Naive B cell (primary cell): Measurements from ENCODE around the gene GARNL3. TPM values are rescaled to one million over a fixed set of nuclear protein-coding genes. Genes with fewer than 3 reads are reported as not detected.

Experiments used
- ATAC-seq, 2 donors: fragments of 150-1000 bp; cut with Tn5 transposase; 2 replicates each; pipeline ENCODE4 v1.10.0; 2021; ENCODE audit warnings: low read depth in 2 of 2, mild to moderate bottlenecking in 2 of 2, moderate library complexity in 2 of 2
- DNase-seq: peaks from one replicate; pipeline ENCODE4 v3.0.0; 2022
- H3K27ac Mint-ChIP-seq, 6 donors: one replicate each; pipeline ENCODE4 v1.8.0; 2020 to 2022; ENCODE audit warnings: mild to moderate bottlenecking in 6 of 6, mixed read lengths in 6 of 6, moderate library complexity in 5 of 6, inconsistent platforms in 2 of 6
- H3K27me3 Mint-ChIP-seq, 3 donors: one replicate each; pipeline ENCODE4 v1.8.0; 2021 to 2022; ENCODE audit warnings: mixed read lengths in 3 of 3, mild to moderate bottlenecking in 1 of 3
- H3K36me3 Mint-ChIP-seq, 2 donors: one replicate each; pipeline ENCODE4 v1.8.0; 2020 to 2022; ENCODE audit warnings: mixed read lengths in 2 of 2, inconsistent platforms in 1 of 2, mild to moderate bottlenecking in 1 of 2
- H3K4me1 Mint-ChIP-seq, 3 donors: one replicate each; pipeline ENCODE4 v1.8.0; 2020 to 2022; ENCODE audit warnings: mixed read lengths in 3 of 3, inconsistent platforms in 1 of 3, mild to moderate bottlenecking in 1 of 3, moderate library complexity in 1 of 3
- H3K4me3 Mint-ChIP-seq, 8 donors: one replicate each; pipeline ENCODE4 v1.8.0; 2020 to 2022; ENCODE audit warnings: mild to moderate bottlenecking in 8 of 8, mixed read lengths in 8 of 8, moderate library complexity in 8 of 8, inconsistent platforms in 2 of 8
- H3K9me3 Mint-ChIP-seq, 7 donors: one replicate each; pipeline ENCODE4 v1.8.0; 2020 to 2022; ENCODE audit warnings: mixed read lengths in 7 of 7, mild to moderate bottlenecking in 5 of 7, inconsistent platforms in 2 of 7, moderate library complexity in 1 of 7
- polyA plus RNA-seq, 6 donors: library from polyadenylated mRNA; unstranded; fragments of 300-500 nt; fragmentation: Illumina TruSeq; gene quantifications; one replicate each; pipeline ENCODE4 v1.2.3, GENCODE V29; 2021; ENCODE audit warnings: low read depth in 6 of 6

GARNL3 gene
- polyA plus RNA-seq, 6 donors from 2014 or later = 0.71 to 3.1 (median 1.1) TPM; not detected in 2

DNA sequence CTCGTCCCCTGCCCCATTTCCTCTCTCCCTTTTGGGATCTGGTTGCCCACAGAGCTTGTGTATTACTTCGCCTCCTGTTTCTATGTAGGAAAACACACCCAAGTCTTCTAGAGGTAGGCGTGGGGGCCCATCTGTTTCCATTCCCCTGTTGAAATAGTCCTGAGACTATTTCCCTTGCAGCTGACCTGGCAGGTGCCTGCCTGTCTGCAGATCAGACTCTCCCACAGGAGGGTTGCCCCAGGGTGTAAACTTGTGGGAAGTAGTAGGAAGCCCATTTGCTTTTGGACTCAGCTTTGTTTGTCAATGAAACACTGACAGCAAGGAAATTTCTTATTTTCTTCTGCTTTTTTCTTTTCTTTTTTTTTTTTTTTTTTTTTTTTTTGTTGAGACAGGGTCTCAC lies 16.3 kb upstream of the GARNL3 start:
- peaks cover 7 to 18% (median 14%) of the 10 kb centered on the region in 3 donors for H3K4me1 Mint-ChIP-seq
- peaks cover 0 to 4% of the 10 kb centered on the region in 2 donors for H3K36me3 Mint-ChIP-seq
- no peaks in the 10 kb centered on the region for H3K9me3 Mint-ChIP-seq
- no peak overlapping the region for H3K27ac Mint-ChIP-seq
- peaks cover 0 to 19% (median under 1%) of the 10 kb centered on the region in 3 donors for H3K27me3 Mint-ChIP-seq
- DNase-seq = no peak
- no peak for ATAC-seq
- no peak overlapping the region for H3K4me3 Mint-ChIP-seq

GRCh38 chr9:127249877-127250276 lies 14.7 kb upstream of the GARNL3 start:
- Mint-ChIP-seq H3K27ac (peak overlapping the region in 2 of 6 donors; percentile 65 to 78), H3K27me3 (peaks cover 0 to 30% (median 10%) of the 10 kb centered on the region in 3 donors), H3K4me3 (no peak overlapping the region), H3K36me3 (peaks cover 0 to 4% of the 10 kb centered on the region in 2 donors), H3K4me1 (peaks cover 4 to 14% (median 12%) of the 10 kb centered on the region in 3 donors), H3K9me3 (no peaks in the 10 kb centered on the region)
- ATAC-seq = no peak
- DNase-seq = no peak

GRCh38 chr9:127250896-127251391 lies 13.6 kb upstream of the GARNL3 start:
- no peak overlapping the region for H3K27ac Mint-ChIP-seq
- ATAC-seq (no peak), DNase-seq (no peak)
- H3K4me1 Mint-ChIP-seq = peaks cover 0 to 4% (median under 1%) of the 10 kb centered on the region in 3 donors
- H3K27me3 Mint-ChIP-seq = peaks cover 0 to 30% (median 10%) of the 10 kb centered on the region in 3 donors
- no peaks in the 10 kb centered on the region for H3K9me3 Mint-ChIP-seq
- H3K4me3 Mint-ChIP-seq = no peak overlapping the region
- H3K36me3 Mint-ChIP-seq = peaks cover 0 to 4% of the 10 kb centered on the region in 2 donors

DNA sequence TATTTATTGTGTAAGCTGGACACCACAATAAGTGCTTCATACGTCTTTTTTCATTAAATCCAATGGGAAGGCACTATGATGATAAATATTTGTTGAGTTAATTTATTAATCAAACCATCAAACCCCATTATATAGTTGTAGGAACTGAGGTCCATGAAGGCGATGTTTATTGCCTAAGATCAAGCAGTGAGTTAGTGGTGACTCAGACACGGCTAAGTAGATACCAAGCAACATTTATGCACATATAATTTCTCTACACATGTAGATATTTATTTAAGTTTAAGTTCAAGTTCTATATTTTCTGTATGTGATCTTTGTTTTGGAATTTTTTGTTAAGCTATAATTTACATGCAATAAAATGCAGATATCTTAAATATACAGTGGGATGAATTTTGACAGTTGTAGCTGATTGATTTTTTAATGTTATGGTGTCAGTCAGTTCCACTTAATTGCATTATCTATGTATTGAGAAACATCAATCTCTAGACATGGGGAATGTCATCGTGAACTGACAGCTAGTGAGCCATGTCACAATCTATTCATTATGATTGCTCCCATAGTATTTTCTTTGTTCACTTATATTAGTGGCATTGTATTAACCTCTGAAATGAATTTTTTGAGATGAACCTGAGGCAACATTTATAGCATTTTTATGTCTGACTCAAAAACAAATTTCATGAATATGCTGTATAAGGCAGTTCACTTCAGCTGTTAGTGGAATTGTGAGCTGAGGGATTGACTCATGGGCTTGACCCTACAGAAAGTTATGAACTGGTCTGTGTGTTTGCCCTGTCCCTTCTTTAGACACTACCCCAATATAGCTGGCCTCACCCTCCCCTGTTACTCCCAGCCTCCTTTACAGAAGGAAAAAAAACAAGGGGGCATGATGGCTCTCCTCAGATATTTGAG lies 11.9 kb upstream of the GARNL3 start:
- H3K4me3 Mint-ChIP-seq = no peak overlapping the region
- H3K4me1 Mint-ChIP-seq = no peaks in the 10 kb centered on the region
- DNase-seq (no peak), ATAC-seq (no peak)
- no peaks in the 10 kb centered on the region for H3K9me3 Mint-ChIP-seq
- H3K36me3 Mint-ChIP-seq = peaks cover 0 to 4% of the 10 kb centered on the region in 2 donors
- H3K27ac Mint-ChIP-seq = no peak overlapping the region
- H3K27me3 Mint-ChIP-seq = peaks cover 0 to 30% (median 13%) of the 10 kb centered on the region in 3 donors

GRCh38 chr9:127253446-127253845 lies 11.1 kb upstream of the GARNL3 start:
- H3K4me1 Mint-ChIP-seq = no peaks in the 10 kb centered on the region
- ATAC-seq = no peak
- no peaks in the 10 kb centered on the region for H3K9me3 Mint-ChIP-seq
- H3K4me3 Mint-ChIP-seq = peak overlapping the region in 1 of 8 donors; percentile 18
- H3K36me3 Mint-ChIP-seq = peaks cover 0 to 4% of the 10 kb centered on the region in 2 donors
- peak overlapping the region in 1 of 6 donors; percentile 49 for H3K27ac Mint-ChIP-seq
- no peak for DNase-seq
- H3K27me3 Mint-ChIP-seq = peaks cover 0 to 30% (median 13%) of the 10 kb centered on the region in 3 donors

DNA sequence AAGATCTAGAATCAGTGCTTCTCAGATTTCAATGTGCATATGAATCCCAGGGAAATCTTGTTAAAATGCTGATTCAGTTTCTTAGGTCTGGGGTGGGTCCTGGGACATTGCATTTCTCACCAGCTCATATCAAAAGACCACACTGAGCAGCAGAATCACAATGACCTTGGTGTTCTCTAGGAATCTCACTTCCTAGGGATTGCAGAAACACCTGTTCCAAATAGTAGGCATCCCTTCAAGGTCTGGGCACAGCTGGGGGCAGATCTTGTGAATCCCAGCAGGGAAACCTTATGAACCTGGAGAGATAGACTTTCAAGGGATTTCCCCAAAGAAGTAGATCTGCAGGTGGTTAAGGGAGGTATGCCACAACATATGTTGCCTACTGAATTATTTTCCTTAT lies 8.9 kb upstream of the GARNL3 start:
- peaks cover 0 to 24% (median 13%) of the 10 kb centered on the region in 3 donors for H3K27me3 Mint-ChIP-seq
- no peaks in the 10 kb centered on the region for H3K4me1 Mint-ChIP-seq
- no peak overlapping the region for H3K4me3 Mint-ChIP-seq
- H3K36me3 Mint-ChIP-seq = no peaks in the 10 kb centered on the region
- no peak overlapping the region for H3K27ac Mint-ChIP-seq
- H3K9me3 Mint-ChIP-seq = no peaks in the 10 kb centered on the region
- ATAC-seq = no peak
- no peak for DNase-seq

DNA sequence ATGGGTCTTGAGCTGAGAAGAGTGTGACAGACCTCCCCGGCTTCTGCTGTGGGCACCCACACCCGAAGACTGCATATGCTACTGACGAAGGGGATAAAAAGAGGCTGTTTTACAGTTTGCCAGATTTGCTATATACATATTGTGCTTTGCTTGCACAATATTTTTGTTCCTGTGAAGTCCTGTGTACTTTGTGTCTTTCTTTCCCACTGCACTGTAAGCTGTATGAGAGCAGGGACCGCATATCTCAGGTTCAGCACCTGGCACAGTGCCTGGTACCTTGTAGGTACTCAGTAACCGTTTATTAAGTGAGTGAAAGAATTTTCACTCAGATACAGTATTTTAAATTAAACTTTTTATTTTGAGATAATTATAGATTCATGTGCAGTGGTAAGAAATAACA lies 8.2 kb upstream of the GARNL3 start:
- H3K36me3 Mint-ChIP-seq = no peaks in the 10 kb centered on the region
- no peaks in the 10 kb centered on the region for H3K4me1 Mint-ChIP-seq
- H3K4me3 Mint-ChIP-seq = no peak overlapping the region
- no peak overlapping the region for H3K27ac Mint-ChIP-seq
- no peaks in the 10 kb centered on the region for H3K9me3 Mint-ChIP-seq
- no peak for ATAC-seq
- DNase-seq = no peak
- H3K27me3 Mint-ChIP-seq = peaks cover 0 to 20% (median 13%) of the 10 kb centered on the region in 3 donors

GRCh38 chr9:127258606-127259471 lies 5.7 kb upstream of the GARNL3 start:
- Mint-ChIP-seq H3K36me3 (no peaks in the 10 kb centered on the region), H3K4me3 (no peak overlapping the region), H3K27ac (no peak overlapping the region), H3K4me1 (no peaks in the 10 kb centered on the region), H3K9me3 (no peaks in the 10 kb centered on the region), H3K27me3 (peaks cover 0 to 8% (median 5%) of the 10 kb centered on the region in 3 donors)
- ATAC-seq (no peak), DNase-seq (no peak)

GRCh38 chr9:127262602-127263001 lies 2.0 kb upstream of the GARNL3 start:
- Mint-ChIP-seq H3K9me3 (no peaks in the 10 kb centered on the region), H3K27me3 (no peaks in the 10 kb centered on the region), H3K4me1 (no peaks in the 10 kb centered on the region), H3K27ac (no peak overlapping the region), H3K4me3 (no peak overlapping the region), H3K36me3 (no peaks in the 10 kb centered on the region)
- DNase-seq (no peak), ATAC-seq (no peak)

DNA sequence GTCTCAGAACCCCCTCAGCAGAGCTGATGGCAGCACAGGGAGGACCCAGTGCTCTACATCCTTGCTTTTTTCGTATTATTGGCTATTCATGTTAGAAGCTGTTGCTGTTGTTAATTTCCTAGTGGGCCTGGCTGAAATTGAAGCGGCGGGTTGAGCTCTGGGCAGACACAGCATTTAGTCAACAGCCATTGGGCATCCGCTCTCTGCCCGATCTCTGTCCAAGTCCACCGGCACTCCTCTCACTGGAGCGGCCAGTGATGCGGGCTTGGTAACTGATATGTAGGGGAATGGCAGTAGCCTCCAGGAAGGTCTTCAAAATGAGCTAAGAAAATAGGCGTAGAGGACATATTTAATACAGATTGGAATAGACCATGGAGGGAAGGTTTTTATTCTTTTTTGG lies 1.3 kb upstream of the GARNL3 start:
- no peaks in the 10 kb centered on the region for H3K36me3 Mint-ChIP-seq
- no peak for DNase-seq
- H3K4me1 Mint-ChIP-seq = peaks cover 0 to under 1% (median 0%) of the 10 kb centered on the region in 3 donors
- no peak for ATAC-seq
- H3K4me3 Mint-ChIP-seq = no peak overlapping the region
- H3K27ac Mint-ChIP-seq = peak overlapping the region in 4 of 6 donors; percentile 12 to 50 (median 32)
- H3K27me3 Mint-ChIP-seq = no peaks in the 10 kb centered on the region
- H3K9me3 Mint-ChIP-seq = no peaks in the 10 kb centered on the region

GRCh38 chr9:127263664-127264063 lies 910 bp upstream of the GARNL3 start:
- Mint-ChIP-seq H3K27me3 (no peaks in the 10 kb centered on the region), H3K4me3 (no peak overlapping the region), H3K4me1 (peaks cover 0 to 1% (median 0%) of the 10 kb centered on the region in 3 donors), H3K36me3 (no peaks in the 10 kb centered on the region), H3K9me3 (no peaks in the 10 kb centered on the region), H3K27ac (peak overlapping the region in 1 of 6 donors; percentile 12)
- DNase-seq = no peak
- ATAC-seq = no peak

- ATAC-seq (no peak), DNase-seq (no peak)
- Mint-ChIP-seq H3K9me3 (peaks cover 0 to 3% (median 0%) of the 10 kb centered on the region in 7 donors), H3K4me3 (no peak overlapping the region), H3K27me3 (peaks cover 0 to 5% (median 0%) of the 10 kb centered on the region in 3 donors), H3K27ac (peak overlapping the region in 1 of 6 donors; percentile 82), H3K36me3 (no peaks in the 10 kb centered on the region), H3K4me1 (peaks cover 0 to 1% (median 0%) of the 10 kb centered on the region in 3 donors)
Observed at GRCh38 chr9:127267793-127268525, 3.4 kb downstream of the GARNL3 start.

DNA sequence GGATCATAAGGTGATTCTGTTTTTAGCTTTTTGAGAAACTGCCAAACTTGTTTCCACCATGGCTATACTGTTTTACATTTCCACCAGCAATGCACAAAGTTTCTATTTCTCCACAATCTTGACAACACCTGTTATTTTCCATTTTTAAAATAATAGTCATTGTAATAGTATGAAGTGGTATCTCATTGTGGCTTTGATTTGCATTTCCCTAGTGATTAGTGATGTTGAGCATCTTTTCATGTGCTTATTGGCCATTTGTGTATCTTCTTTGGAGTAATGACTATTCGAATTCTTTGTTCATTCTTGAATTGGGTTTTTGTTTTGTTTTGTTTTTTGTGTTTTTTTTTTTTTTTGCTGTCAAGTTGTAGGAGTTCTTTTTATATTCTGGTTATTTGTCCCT lies 4.9 kb downstream of the GARNL3 start:
- H3K36me3 Mint-ChIP-seq = no peaks in the 10 kb centered on the region
- peaks cover 0 to 8% (median 0%) of the 10 kb centered on the region in 3 donors for H3K27me3 Mint-ChIP-seq
- no peak overlapping the region for H3K27ac Mint-ChIP-seq
- DNase-seq (no peak), ATAC-seq (no peak)
- H3K4me1 Mint-ChIP-seq = peaks cover 0 to 1% (median 0%) of the 10 kb centered on the region in 3 donors
- peaks cover 0 to 3% (median 0%) of the 10 kb centered on the region in 7 donors for H3K9me3 Mint-ChIP-seq
- H3K4me3 Mint-ChIP-seq = no peak overlapping the region
